ENCODE data around the gene HAO1.
A peak's percentile ranks its signal among the peaks of the same experiment; 100 is the strongest.

The HAO1 gene

DNA sequence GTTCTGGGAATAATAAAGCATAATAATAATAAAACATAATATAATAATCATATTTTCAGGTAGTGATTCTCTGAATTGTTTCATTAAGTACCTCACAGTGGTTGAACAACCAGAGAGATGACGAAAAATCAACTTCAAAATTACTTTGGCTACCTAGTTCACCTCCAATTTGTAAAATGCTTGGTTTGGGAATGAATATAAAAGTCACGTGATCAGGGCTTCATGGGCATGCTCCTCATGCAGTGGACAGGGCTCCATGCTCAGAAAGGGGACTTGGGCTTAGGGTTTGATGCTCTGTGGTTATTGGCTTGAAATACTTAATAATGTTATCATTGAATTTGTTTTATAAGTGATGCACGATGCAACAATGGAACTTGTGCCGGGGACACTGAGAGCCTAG lies 58.2 kb downstream of the HAO1 start:
- CTCF ChIA-PET: no interaction called here
- POLR2A ChIA-PET (ENCODE audit: low non-redundant PET): no interaction called here
- TF ChIP-seq, protein P1, sequence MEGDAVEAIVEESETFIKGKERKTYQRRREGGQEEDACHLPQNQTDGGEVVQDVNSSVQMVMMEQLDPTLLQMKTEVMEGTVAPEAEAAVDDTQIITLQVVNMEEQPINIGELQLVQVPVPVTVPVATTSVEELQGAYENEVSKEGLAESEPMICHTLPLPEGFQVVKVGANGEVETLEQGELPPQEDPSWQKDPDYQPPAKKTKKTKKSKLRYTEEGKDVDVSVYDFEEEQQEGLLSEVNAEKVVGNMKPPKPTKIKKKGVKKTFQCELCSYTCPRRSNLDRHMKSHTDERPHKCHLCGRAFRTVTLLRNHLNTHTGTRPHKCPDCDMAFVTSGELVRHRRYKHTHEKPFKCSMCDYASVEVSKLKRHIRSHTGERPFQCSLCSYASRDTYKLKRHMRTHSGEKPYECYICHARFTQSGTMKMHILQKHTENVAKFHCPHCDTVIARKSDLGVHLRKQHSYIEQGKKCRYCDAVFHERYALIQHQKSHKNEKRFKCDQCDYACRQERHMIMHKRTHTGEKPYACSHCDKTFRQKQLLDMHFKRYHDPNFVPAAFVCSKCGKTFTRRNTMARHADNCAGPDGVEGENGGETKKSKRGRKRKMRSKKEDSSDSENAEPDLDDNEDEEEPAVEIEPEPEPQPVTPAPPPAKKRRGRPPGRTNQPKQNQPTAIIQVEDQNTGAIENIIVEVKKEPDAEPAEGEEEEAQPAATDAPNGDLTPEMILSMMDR (conservative IDR thresholded peaks at IDR 0.05; ENCODE audit: low read depth): no peak
- no peak for DNase-seq (ENCODE audit: low spot score)
- no peak overlapping the region for H3K27ac ChIP-seq

DNA sequence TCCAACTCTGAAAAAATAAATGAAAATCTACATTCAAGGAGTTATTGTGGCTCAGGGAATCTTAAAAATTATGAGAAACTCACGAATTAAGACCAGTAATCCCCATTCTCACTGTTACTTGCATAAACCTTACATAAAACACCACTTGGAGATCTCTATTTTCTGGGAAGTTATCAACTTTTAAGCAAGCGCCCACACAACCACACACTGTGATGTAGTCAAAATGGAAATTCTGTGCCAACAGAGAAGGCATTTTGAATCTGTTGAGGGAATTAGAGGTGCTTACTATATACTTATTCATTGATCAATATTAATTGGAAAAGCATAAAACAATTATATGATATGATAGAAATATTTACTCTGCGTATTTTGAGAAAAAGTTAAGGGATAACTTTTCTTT lies 58.7 kb downstream of the HAO1 start:
- POLR2A ChIA-PET (ENCODE audit: low non-redundant PET): no interaction called here
- no peak overlapping the region for H3K27ac ChIP-seq
- no peak for DNase-seq (ENCODE audit: low spot score)
- TF ChIP-seq, protein P1 (conservative IDR thresholded peaks at IDR 0.05; ENCODE audit: low read depth): no peak
- CTCF ChIA-PET: no interaction called here

DNA sequence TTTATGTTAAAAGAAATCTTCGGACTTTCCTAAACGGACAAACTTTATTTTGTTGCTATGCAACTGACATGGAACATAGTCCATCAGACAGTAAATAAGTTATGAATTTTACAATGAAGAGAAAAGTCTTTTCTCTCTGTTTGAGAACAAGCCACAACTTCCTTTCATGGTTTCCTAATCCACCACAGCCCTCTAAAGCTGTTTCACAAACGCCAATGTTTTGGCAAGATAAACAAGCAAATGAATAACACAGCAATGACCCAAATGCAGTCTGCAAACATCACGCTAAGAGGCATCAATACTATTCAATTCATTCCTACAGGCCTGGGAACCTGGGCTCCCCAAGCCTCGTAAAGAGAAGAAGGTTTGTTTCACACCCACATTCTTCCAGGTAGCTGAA lies 60.4 kb downstream of the HAO1 start:
- ChIA-PET CTCF (no interaction called here), POLR2A (ENCODE audit: low non-redundant PET) (no interaction called here)
- TF ChIP-seq, protein P1 (conservative IDR thresholded peaks at IDR 0.05; ENCODE audit: low read depth): no peak
- DNase-seq (ENCODE audit: low spot score): no peak
- H3K27ac ChIP-seq: no peak overlapping the region

DNA sequence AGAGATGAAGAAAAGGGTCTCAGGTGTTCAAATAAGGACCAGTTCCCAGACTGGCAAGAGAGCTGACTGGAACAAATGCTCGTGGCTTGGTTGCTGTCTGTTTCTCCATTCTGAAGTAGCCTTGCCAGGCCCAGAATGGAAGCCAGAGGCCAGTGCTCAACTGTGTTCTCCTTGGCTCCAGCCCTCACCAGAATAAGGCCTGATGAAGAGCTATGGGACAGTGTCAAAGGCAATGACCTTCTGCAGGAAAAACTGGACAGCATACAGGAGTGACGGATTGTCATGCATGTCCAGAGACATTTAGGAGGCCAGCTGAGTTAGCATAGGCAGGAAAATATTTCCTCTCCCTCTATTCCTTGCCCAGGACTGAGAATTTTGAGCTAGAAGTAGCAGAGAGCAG lies 72.2 kb downstream of the HAO1 start:
- TF ChIP-seq, protein P1 (conservative IDR thresholded peaks at IDR 0.05; ENCODE audit: low read depth): no peak
- no peak for DNase-seq (ENCODE audit: low spot score)
- ChIA-PET POLR2A (ENCODE audit: low non-redundant PET) (no interaction called here), CTCF (no interaction called here)
- H3K27ac ChIP-seq: no peak overlapping the region

DNA sequence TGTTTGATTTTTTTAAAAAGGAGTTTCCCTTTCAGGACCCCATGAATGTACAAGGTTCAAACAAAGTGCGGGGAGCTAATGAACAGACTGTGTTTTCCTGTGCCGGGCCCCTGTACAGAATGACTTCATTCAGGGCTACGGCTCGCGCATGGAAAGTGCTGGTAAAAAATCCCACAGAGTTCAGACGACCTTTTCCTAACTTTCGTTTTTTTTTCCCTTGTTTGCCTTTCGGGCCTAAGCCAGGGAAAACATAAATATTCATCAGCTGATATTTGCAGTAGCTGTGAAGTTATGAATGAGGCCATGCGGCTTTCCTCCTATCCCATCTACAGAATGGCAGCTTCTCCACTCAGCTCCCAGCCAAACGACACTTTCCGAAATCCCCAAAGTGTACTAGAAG lies 74.0 kb downstream of the HAO1 start:
- TF ChIP-seq, protein P1 (conservative IDR thresholded peaks at IDR 0.05; ENCODE audit: low read depth): no peak
- DNase-seq (ENCODE audit: low spot score): no peak
- H3K27ac ChIP-seq: no peak overlapping the region
- ChIA-PET POLR2A (ENCODE audit: low non-redundant PET) (interaction anchor here (0.6 kb wide), 1 partner anchor 20 kb away, joined by 3 read pairs; no protein-coding TSS in a partner anchor), CTCF (interaction anchor here (0.5 to 0.7 kb wide), 4 partner anchors 63 to 494 kb away, joined by 3 to 4 read pairs (median 4); no protein-coding TSS in a partner anchor)

DNA sequence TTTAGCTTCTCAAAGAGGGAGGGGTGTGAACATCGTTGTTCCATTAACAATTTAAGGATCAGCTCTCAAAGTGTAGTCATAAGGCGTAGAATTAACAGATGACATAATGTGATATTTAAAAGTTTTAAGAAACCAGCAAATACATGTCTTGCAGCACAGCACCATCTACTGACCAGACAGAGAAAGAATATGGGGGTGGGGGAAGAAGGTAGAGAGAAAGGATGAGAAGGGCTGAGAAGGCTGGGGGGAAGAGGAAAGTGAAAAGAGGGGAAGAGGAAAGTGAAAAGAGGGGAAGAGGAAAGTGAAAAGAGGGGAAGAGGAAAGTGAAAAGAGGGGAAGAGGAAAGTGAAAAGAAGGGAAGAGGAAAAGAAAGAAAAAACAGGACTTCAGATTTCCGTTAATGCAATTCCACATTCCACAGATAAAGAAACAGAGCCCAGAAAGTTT lies 80.9 kb downstream of the HAO1 start:
- ChIA-PET POLR2A (ENCODE audit: low non-redundant PET) (no interaction called here), CTCF (interaction anchor here (0.5 to 0.7 kb wide), 10 partner anchors 11 to 1208 kb away, joined by 3 to 4 read pairs (median 3); no protein-coding TSS in a partner anchor)
- DNase-seq (ENCODE audit: low spot score): peak; percentile 64
- H3K27ac ChIP-seq: no peak overlapping the region
- TF ChIP-seq, protein P1 (conservative IDR thresholded peaks at IDR 0.05; ENCODE audit: low read depth): peak; percentile 87

Data from RWPE1 (cell line).